Measurements from ENCODE around the gene NTRK3.
"Not testable (repeated sequence)": the region's sequence is repeated elsewhere in the genome, so short reads cannot be mapped to it uniquely, and the experiment has no call there.

DNA sequence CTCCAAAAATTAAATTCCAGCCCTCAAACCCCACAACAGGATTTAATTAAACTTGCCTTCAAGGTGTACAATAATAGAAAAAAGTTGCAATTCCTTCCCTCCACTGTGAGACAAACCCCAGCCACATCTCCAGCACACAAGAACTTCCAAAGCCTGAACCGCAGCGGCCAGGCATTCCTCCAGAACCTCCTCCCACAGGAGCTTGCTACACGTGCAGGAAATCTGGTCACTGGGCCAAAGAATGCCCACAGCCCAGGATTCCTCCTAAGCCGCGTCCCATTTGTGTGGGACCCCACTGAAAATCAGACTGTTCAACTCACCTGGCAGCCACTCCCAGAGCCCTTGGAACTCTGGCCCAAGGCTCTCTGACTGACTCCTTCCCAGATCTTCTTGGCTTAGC lies 423.2 kb downstream of the NTRK3 start:
- TF ChIP-seq, protein P1, sequence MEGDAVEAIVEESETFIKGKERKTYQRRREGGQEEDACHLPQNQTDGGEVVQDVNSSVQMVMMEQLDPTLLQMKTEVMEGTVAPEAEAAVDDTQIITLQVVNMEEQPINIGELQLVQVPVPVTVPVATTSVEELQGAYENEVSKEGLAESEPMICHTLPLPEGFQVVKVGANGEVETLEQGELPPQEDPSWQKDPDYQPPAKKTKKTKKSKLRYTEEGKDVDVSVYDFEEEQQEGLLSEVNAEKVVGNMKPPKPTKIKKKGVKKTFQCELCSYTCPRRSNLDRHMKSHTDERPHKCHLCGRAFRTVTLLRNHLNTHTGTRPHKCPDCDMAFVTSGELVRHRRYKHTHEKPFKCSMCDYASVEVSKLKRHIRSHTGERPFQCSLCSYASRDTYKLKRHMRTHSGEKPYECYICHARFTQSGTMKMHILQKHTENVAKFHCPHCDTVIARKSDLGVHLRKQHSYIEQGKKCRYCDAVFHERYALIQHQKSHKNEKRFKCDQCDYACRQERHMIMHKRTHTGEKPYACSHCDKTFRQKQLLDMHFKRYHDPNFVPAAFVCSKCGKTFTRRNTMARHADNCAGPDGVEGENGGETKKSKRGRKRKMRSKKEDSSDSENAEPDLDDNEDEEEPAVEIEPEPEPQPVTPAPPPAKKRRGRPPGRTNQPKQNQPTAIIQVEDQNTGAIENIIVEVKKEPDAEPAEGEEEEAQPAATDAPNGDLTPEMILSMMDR (IDR thresholded peaks at IDR 0.05; ENCODE audit: low read depth, low read length, poor library complexity, severe bottlenecking) = not testable (repeated sequence)
- not testable (repeated sequence) for TF ChIP-seq EZH2phosphoT487 (IDR thresholded peaks at IDR 0.05; ENCODE audit: borderline replicate concordance, low read length)
